ENCODE results near the gene SMIM12.
"Not testable (repeated sequence)": the region's sequence is repeated elsewhere in the genome, so short reads cannot be mapped to it uniquely, and the experiment has no call there.

Gene SMIM12

DNA sequence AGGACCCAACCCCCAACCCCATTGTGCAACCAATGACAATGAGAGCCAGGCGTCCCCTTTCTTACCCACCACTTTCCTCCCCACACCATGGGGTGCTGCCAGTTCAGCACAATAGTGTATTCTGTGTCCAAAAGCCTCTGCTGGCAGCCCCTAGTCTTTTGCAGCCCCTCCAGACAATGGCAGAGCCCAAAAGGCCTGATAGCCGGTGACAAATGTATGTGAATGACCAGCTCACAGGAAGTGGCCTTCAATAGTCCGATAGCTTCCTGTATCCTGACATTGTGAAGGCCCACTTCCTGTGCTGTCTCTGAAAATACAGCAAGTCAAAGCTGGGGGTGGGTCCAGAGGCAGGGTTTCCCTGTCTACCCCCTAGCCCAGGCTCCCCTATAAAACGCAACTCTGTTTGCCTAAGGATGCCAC lies 16.6 kb downstream of the SMIM12 start:
- DNase-seq: no peak

DNA sequence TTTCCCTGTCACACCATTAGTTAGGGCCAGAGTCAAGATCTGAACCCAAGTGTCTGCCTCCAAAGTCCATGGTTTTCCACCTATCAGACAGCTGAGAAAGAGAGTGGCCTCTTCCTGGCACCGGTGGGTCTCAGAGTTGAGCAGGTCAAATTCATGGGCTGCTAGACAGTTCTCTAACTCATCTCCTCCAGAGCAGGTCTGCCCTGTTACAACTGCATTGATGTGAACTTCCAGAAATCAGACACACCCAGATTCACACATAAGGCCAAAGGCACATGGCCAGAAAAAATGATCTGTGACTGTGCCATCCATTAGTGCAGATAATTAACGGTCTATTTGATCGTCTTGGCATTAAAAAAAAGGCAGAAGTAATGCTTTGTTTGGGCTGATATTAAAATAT lies 17.5 kb downstream of the SMIM12 start:
- no peak for DNase-seq

DNA sequence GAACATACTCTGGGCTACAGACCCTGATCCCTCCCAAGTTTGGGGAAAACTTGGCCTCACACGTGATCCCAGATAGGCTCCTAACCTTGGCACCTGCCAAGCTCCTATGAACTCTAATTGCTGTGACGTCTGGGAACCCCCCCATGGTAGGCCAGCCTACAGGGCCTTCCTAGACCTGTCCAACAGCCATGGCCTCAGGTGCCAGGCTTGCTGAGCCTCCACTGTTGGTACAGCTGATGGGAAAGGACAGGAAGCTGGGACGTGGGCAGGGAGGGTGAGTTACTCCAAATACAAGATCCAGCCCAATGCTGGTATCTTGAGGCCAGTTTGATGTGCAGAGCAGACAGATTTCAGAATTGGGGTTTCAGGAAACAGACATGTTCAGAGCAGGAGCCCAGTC lies 19.1 kb downstream of the SMIM12 start:
- DNase-seq: no peak

DNA sequence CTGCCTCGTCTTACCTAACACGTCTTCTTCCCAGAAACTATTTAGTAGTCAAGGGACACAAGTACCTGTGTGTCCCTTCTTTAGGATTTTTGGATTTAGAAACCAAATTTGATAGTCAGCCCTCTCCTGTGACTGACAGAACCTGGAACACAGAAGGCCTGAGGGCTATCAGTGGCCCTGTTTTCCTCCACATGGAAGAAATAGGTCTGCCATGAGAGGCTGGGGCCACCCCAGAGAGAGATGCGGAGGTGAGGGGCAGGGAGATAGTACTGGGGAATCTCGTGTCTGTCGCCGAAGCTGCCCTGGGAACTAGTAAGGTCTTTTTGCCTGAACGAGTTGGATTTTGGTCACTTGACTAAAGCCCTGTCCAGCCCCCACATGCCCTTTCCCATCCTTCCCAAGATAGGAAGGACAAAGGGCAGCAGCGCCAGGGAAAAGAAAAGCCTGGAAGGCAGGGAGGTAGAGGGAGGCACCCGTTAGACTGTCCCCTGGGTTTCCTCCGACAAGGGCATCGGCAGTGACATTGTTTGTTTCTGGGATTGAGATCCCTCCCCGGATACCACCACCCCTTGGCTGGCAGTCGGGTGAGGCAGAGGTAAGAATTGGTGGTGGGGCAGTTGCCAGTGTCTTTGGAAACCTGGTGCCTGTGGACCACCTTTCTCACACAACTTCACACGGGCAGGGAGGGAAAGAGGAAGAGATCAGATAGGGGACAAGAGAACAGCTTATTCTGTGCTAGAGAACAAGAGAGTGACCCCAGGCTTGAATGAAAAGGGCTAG lies 19.8 kb downstream of the SMIM12 start:
- no peak for DNase-seq

DNA sequence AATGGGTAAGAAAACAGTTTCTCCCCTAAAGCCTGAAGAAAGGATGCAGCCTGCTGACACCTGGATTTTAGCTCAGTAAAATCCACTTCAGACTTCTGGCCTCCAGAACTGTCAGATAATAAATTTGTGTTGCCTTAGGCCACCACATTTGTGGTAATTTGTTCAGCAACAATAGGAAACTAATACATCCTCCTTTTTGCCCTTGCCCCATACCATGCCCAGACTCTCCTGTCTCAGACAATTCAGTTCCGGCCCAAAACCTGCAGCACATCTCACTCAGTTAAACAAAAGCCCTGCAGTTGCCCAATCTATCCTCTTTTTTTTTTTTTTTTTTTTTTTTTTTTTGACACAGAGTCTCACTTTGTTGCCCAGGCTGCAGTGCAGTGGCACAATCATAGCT lies 25.8 kb downstream of the SMIM12 start:
- DNase-seq: no peak

DNA sequence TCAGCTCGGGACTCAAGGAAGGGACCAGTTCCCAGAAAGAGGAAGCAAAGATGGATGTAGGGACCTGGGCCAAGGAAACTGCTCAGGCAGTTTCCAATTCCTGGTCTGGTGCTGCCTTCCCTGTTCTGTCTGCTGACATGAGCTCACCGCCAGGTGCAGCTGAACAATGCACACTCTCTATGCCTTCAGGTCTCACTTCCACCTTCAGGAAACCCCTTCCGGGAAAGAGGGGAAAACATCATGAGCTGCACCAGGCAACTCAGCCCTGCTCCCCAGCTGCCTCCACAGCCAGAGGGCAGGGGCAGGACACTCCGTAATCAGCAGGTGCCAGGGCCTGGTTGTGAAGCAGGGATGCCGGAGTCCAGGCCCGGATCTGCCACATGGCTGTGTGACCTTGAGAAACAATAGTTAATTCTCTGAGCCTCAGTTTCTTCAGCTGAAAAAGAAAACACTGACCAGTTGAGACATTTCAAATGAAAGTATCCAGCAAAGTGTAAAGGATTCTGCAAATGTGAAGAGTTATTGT lies 27.8 kb downstream of the SMIM12 start:
- DNase-seq: no peak

DNA sequence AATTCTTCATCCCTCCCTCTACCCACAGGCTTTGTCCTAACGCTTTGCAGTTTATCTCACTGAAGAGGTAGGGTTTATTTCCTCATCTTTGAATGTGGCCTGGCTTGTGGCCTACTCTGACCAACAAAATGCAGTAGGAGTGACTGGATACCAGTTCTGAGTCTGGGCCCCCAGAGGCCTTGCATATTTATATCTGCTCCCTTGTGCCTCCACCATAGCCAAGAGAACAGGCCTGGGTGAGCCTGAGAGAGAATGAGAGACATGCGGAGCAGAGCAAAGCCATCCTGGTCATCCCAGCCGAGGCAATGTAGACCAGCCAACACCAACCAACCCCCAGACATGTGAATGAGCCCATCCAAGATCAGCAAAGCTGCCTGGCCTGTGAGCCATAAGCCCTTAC lies 30.3 kb downstream of the SMIM12 start:
- DNase-seq: no peak

DNA sequence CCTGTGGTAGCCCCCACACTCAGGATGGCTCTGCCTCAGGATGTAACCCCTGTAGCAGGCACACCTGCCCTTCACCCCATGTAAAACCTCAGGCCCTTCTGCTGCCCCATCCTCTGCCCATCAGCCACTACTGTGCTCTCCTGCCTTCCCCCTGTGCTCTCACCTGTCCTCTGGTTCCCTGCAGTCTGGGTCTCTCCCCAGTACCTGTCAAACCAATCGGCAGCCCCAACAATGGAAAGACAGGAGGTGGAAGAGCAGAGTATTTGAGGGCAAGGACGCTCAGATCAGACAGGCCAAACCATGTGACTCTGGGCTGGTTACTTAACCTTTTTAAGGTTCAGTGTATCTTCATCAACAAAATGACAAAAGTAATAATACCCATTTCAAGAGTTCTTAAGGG lies 30.9 kb downstream of the SMIM12 start:
- no peak for DNase-seq

DNA sequence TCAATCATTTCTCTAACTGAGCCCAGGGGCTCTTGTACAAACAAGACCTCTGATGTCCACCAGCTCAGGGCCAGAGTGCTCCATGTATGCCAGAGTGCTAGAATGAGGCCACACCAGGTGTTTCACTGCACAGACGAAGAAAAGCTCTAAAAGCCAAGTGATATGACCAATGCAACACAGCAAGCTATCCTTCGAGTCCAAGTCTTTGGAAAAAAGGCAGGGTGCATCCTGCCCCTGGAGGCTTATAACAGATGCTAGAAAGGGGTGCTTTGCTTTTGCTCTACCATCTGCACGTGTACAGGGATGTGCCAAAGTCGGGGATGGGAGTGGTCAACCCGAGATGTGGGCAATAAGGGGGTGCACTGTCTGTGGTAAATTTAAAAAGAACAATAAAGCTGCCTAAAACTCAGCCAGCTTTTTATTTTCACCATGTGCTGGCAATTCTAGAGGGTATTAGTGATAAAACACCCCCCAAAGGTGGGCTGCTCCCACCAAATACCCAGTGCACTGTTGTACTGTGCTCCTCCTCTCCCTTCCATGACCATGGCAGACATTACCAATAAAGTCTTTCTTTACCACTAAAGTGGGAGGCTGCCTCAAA lies 32.1 kb downstream of the SMIM12 start:
- no peak for DNase-seq

DNA sequence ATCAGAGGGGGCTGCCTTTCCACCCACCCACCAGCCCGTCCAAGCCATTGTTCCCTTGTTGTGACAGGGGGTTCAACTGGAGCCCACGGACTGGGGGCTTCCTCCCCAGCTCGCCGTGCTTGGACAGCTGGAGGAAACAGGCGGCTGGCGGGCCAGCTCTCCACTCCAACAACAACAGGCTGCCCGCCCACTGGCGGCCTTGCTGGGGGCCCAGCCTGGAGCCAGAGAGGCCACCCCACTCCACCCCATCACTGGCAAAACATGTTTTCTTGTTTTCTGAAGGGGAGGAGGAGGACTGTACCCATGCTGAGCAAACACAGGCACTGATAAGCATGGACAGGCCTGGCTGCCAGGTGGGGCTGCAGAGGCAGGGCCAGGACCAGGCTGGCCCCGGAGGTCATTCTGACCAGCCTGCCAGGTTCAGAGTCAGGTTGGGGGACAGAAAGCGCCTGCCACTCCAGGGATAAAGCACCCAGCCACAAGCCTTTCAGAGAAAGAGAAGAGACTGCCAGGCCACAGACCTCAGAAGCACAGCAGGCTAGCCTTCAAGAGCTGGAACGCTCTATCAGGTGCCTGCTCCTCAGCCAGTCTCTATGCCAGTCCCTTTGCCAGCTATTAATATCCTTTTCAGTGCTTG lies 34.0 kb downstream of the SMIM12 start:
- DNase-seq: no peak

DNA sequence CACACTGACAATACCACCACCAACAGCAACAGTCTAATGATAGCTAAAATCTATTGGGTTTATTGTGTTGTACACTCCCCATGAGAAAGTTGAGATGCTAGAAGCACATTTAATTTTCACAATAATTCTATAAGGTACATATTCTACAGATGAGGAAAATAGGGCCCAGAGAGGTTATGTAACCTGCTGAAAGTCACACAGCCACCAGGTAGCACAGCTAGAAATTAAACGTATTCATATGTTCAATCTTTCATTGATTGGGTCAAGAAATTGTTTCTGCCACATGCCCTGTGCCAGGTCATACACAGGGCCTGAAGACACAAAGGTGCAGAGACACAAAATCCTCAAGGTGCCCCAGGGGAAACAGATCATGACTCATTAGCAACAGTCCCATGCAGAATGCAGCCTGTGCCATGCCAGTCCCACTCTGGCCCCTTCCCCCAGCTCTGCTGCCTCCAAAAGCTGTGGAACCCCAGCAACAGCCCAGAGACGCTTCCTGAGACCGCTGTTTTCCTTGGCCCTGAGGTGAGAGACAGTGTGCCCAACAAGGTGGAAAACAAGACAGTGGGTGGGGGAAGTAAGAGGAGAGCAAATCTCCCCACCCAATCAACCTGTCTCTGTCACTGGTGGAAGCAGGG lies 34.6 kb downstream of the SMIM12 start:
- no peak for DNase-seq

DNA sequence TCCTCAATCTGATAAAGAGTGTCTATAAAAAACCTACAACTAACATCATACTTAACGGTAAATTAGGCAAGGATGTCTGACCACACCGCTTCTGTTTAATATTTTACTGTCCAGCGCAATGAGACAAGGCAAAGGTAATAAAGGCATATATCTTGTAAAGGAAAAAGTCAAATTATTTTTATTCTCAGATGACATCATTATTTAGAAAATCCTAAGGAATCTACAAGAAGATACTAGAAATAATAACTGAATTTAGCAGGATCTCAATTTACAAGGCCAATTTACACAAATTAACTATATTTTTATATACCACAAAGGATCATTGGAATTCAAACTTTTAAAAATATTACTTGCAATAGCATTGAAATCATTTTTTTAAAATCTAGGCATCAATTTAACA lies 37.3 kb downstream of the SMIM12 start:
- no peak for DNase-seq

DNA sequence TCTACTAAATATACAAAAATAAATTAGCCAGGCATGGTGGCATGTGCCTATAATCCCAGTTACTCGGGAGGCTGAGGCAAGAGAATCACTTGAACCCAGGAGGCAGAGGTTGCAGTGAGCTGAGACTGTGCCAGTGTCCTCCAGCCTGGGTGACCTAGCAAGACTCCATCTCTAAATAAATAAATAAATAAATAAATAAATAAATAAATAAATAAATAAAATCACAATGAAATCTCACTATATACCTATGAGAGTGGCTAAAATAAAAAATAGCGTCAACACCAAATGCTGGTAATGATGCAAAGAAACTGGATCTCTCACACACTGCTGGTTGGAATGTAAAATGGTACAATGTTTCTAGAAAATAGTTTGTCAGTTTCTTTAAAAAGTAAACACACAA lies 40.7 kb downstream of the SMIM12 start:
- DNase-seq: not testable (repeated sequence)

DNA sequence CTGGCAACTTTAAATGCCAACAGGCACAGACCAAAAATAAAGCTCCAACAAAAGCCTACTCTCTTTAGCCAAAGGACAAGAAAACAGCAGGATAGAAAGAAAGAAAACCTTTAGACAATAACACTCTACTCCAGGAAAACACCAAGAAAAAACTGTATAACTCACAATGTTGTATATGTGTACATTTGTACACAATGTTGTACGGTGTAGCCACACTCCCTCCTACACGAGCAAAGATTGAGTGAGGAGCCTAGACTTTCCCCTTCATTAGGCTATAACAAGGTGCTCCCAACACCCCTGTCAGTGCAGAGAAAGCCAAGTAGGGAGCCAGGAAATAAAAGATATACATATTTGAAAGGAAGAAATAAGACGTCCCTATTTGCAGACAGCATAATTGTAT lies 42.8 kb downstream of the SMIM12 start:
- DNase-seq: no peak

DNA sequence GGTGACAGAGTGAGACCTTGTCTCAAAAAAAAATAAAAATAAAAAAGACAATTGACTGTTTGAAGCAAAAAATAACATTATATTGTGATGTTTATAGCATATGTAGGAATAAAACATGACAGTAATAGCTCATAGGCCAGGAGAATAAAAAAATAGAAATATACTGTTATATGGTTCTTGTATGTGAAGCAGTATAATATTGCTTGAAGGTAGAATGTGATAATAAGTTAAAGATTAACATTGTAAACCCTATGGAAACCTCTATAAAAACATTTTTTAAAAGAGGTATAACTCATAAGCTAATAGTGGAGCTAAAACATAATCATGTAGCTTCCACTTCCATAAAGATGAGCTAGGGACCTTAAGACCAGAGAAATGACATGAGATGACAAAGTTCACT lies 43.2 kb downstream of the SMIM12 start:
- no peak for DNase-seq

DNA sequence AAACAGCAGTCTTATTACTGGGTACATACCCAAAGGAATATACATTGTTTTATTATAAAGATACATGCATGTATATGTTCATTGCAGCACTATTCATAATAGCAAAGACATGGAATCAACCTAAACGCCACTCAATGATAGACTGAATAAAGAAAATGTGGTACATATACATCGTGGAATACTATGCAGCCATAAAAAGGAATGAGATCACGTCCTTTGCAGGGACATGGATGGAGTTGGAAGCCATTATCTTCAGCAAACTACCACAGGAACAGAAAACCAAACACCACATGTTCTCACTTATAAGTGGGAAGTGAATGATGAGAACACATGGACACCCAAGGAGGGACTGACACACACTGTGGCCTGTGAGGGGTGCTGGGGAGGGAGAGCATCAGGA lies 48.8 kb downstream of the SMIM12 start:
- not testable (repeated sequence) for DNase-seq

DNA sequence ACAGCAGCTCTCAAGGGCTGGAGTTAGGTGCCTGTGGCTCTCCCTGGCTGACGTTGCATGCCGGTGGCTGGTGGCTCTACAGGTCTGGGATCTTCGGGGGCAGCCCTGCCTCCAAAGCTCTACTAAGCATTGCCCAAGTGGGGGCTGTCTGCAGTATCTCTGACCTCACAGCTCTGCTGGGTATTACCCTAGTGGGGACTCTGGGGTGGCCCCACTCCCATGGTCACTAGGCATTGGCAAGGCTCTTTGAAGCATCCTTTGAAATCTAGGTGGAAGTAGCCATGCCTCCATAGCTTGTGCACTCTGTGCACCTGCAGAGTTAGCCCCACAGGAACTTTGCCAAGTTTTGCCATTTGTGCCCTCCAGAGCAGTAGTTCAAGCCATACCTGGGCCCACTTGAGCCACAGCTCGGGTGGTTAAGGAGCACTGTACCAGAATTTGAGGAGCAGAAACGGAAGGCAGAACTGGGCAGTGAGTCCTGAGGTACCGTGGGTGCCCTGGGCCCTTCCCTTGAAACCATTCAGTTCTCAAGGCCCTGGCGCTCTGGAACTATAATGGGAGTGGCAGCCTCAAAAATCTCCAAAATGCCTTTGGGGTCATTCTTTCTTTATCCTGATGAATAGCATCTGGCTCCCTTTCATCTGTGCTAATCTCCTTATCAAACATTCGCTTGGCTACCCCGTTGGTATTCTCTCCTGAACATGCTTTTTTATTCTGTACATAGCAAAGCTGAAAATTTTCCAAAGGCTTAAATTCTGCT lies 51.3 kb downstream of the SMIM12 start:
- peak; percentile 10 for DNase-seq

DNA sequence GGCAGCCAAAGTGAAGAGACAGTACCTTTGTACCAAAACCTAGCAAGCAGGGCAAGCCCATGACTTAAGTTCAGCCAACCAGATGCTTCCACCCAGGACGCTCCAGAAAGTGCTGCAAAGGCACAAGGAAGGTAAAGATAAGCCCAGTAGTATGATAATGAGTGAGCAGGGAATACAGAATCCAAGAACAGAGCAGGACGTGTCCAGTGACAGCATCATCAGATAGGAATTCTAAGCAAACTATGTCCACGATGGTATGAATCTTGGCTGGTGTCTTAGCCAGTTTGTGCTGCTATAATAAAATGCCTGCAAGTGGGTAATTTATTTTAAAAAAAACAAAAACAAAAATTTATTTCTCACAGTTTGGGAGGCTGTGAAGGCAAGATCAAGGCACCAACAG lies 53.2 kb downstream of the SMIM12 start:
- no peak for DNase-seq

DNA sequence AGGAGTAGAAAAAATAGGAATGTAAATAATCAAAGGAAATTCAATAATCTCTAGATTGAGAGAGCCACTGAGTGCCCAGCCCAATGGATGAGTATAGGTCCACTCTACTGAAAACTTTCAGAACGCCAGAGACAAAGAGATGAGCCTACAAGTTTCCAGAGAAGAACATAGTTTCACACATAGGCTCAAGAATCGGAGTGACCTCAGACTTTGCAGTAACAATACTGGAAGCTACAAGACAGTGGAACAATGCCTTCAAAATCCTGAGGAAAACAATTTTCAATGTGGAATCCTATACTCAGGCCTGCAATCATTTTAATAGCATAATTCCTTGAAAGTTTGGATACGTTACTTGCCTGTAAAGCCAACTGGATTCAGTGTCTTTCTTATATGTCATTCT lies 55.8 kb downstream of the SMIM12 start:
- DNase-seq: no peak
